Stimulated activated CD4-positive, alpha-beta T cell treated with anti-CD3 and anti-CD28 coated beads, TNF-alpha, amount 100 ng/mL, for 1 hour (primary cell): ENCODE results near the gene HLA-DQA1.
"Not testable (repeated sequence)": the region's sequence is repeated elsewhere in the genome, so short reads cannot be mapped to it uniquely, and the experiment has no call there.

Experiments used
- DNase-seq, 3 donors: peaks; one replicate each; pipeline ENCODE4 v3.0.0-alpha.2; 2020; ENCODE audit warnings: low read depth in 3 of 3, low spot score in 1 of 3

HLA-DQA1 gene

DNA sequence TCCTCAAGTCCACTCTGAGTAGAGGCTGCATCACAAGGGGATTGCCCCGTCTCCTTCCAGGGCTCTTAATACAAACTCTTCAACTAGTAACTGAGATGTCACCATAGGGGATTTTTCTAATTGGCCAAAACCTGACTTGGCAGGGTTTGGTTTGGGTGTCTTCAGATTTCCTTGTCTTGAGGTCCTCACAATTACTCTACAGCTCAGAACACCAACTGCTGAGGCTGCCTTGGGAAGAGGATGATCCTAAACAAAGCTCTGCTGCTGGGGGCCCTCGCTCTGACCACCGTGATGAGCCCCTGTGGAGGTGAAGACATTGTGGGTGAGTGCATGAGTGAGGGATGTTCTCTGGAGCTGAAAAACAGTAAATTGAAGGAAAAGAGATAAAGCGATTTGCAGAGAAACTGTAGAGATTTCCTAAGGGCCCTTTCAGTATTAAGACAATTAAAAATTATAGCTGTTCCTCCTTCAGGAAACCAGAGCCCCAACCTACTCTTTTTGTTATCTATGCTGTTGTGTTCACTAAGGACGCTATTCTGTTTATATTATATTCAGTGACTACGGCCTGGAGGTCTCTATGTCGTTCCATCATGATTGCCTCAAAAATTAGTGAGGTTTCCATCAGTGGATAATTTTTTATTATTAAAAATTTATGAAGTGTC, at the start of gene HLA-DQA1:
Gene HLA-DQA1, plus strand, starts transcription at position 188 of the 662 bp plus-strand sequence. Its CDS starts 53 bp downstream, at position 241.
- DNase-seq: no peak

DNA sequence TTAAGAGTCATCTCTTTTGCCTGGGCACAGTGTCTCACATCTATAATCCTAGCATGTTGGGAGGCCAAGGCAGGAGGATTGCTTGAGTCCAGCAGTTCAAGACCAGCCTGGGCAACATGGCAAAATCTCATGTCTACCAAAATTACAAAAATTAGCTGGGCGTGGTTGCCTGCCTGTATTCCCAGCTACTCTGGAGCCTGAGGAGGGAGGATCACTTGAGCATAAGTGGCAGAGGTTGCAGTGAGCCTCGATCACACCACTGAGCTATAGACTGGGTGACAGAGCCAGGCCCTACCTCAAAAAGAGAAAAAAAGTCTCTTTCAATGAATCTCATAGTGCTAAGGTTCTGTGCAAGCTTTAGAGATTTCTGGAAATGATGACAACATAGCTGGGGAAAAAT, 49.0 kb upstream of the HLA-DQA1 start:
- no peak for DNase-seq

DNA sequence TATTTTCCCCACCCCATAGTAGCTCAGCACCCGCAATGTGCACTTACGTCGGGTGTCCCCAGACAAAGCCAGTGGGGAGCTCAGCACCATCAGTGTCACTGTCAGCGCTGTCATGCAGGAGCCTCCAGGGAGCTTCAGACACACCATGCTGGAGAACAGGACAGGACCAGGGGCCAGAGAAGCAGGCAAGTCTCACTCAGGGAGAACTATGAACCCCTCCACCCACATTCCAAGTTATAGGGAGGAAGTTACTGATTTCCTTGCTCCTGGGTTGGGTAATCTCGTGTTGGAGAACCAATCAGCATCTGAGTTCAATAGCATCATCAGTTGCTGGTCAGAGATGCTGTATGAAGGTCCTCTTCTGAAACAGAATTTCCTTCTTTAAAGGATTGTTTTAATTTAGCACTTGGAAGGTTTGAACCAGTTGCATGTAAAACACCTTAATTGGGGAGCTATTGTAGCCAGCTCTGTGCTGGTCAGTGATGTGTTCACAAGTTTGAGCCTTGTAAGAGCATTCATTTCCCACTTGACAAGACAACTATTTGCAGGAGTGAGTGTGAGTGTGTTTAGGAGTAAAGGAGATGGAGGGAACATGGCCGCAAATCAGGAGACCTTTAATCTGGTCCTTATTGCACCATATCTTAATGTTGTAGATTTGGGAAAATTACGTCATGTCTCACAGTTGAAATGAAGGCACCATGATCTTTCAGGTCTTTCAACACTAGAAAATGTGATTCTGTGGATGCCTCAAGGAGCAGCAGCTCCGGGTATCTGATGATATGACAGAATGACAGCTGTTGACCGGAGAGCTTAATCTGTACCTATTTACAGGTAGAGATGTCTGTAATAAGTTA, 47.4 kb upstream of the HLA-DQA1 start, which contains the start of gene HLA-DRB1:
Gene HLA-DRB1, minus strand, starts transcription at position 253 of the 854 bp plus-strand sequence. Its CDS starts 106 bp downstream, at position 147.
- no peak for DNase-seq

DNA sequence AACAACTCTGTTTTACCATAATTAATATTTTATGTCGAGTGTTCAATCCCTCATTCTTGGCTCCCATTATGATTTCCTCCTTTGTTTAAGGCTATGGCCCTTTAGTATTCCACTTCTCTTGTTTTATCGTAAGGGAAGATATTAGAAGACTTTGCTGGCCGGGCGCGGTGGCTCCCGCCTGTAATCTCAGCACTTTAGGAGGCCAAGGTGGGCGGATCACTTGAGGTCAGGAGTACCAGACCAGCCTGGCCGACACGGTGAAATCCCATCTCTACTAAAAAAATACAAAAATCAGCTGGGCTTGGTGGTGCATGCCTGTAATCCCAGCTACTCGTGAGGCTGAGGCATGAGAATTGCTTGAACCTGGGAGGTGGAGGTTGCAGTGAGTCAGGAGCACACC, 46.5 kb upstream of the HLA-DQA1 start:
- DNase-seq: not testable (repeated sequence)

DNA sequence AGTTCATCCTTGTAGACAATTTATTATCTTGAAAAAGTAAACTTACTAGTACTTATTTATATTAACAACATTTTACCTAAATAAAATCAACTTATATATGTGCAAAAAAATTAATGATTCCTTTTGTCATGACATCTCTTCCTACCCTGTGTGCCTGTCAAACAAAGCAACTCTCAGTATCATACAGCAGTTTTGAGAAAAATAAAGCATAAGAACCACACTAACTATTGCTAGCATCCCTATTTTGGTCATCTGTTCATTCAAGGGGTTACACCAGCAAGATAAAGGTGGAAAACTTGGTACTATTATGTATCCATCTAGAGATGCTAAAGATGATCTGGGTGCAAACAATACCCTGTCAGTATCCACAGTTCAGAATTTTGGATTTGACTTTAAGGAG, 40.2 kb upstream of the HLA-DQA1 start:
- no peak for DNase-seq

- DNase-seq: no peak
These were observed 34.8 kb upstream of the HLA-DQA1 start for GRCh38 chr6:32602383-32602782.

DNA sequence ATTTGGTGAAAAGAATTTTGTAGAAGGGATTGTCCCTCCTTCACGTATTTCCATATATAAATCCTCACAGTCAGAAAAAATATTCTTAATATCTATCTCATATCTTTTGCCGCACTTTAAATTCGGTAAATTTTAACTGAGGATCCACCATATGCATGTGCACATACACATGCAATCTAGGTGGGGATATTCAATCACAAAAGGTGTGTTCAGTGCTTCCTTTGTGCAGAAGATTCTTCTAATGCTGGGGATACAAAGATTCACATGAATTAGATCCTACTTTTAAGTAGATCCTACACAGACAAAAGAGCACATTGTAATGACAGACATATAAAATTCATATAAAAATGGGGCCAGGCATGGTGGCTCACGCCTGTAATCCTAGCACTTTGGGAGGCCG, 34.0 kb upstream of the HLA-DQA1 start:
- DNase-seq: no peak

DNA sequence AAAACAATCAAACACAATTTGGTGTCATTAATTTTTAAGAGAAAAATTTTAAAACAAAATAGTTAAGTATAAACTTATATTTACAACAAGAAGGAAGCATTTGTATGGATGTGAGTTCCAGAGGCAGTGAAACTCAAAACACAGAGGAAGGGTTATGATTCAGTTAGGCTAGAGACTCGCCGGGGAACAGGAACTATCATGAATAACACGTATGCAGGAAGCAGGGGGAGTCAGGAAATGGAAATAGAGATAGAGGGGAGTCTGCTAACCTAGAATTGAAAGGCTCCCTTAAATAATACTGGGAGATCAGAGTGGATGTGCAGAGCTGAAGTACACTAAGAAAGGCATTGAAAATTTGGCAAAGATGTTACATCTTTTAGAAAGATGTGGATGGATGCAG, 33.3 kb upstream of the HLA-DQA1 start:
- DNase-seq: no peak

GRCh38 chr6:32604434-32604877, 32.8 kb upstream of the HLA-DQA1 start:
- DNase-seq: no peak

DNA sequence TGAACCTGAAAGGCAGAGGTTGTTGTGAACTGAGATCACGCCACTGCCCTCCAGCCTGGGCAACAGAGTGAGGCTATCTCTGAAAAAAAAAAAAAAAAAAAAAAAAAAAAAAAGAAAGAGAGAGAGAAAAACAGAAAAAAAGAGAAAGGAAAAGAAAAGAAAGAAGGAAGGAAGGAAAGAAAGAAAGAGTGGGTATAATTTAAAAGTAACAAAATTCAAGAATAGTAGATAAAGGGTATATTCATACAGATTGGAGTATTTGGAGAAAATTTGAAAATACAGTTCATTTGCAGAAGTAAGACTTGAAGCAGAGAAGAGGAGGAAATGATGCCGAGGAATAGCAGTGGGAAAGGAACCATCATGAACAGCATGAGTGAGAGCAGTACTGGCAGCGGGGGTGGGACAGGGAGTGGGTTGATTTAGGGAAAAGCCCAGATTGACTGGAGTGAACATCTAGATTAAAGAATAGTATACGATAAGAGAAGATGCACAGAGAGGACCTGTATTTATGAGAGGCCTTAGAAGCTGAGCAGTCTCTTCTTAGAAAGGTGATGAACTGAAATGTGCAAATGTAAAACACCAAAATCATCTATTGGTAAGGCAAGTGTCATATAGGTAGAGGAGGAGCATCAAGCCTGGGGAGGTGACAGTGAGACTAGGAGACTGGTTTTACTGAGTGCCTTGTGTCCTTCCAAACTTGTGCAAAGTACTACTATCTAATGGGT, 29.8 kb upstream of the HLA-DQA1 start:
- DNase-seq: no peak

DNA sequence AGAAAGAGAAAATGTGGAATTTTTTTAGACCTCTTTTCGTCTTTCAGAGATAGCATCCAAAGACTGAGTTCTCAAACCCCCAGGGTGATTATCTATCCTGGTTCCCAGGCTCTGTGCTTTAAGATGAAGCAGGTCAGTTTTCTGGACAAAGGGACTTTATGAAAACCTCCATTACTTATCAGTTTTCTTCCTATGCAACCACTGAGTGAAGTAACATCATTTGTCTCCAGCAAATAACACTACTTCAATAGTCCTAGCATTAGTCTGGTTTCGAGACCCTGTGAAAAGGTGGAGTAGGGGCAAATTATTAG, 29.3 kb upstream of the HLA-DQA1 start:
- no peak for DNase-seq

DNA sequence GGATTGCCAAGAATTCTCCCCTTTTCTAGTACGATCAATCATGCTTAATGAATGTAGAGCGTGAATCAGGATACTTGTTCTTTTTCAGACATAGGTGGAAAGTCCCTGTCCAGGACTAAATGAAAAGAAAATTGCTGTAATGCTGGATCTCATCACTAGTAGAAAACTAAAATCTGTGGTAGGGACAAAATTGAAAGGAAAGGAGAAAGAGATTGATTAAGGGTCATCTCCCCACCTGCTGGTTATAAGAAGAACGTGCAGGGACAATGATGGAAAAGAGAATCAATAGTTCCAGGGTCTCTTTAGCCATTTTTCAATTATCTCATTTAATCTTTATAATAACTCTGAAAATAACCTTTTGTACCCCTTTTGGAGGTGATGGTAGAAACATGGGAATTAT, 28.8 kb upstream of the HLA-DQA1 start:
- no peak for DNase-seq

DNA sequence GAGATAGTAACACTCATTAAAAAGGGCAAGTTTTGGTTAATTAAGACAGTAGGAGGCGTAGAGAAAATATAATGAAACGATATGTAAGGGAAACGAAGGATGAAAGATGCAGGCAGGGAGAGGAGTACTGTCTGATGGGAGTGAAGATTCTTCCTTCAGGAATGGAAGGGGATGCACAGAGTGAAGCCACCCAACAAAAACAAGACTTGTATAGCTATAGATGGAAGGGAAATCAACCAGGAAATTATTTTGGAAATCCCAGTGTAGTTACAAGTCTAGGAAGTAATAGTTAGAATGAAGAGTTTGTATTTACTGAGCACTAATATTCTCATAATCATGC, 27.8 kb upstream of the HLA-DQA1 start:
- no peak for DNase-seq

DNA sequence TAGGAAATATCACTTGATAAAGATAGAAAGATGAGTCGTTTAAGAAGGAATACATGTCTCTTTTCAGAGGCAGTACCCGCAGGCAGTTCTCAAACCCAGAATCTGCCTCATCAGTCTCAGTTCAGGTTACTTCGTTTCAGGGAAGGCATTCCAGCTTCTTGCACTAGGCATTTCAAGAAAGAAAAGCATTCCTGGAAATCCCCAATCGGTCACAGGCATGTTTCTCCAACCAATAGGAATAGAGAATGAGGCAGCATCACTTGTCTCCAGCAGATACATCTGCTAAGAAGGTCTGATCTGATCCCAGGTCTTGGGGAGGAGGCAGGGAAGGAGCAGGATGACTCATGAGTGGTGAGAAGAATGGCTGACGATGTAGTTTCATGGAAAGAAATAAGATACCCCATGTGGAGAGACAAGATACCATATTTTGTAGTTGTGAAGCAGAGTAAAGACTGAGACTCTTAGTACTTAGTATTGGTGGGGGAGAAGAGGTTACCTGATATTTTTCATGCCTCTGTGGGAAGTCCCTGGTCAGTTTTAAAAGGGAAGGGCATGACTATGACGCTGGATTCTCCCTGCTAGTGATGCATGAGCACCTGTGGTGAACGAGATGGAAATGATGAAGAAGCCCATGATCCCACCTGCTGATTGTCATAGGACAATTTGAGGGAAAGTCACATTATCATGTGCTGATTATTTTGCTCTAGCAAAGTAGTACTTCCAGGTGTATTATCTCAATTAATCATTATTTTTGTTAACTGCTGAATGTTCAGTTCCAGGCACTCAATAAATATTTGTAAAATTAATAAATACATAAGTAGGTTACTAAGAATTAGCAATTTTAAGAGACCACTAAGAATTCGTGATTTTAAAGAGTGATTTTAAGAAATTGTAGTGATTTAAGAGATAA, 27.2 kb upstream of the HLA-DQA1 start:
- DNase-seq: peak in 1 of 3 donors; percentile 30

DNA sequence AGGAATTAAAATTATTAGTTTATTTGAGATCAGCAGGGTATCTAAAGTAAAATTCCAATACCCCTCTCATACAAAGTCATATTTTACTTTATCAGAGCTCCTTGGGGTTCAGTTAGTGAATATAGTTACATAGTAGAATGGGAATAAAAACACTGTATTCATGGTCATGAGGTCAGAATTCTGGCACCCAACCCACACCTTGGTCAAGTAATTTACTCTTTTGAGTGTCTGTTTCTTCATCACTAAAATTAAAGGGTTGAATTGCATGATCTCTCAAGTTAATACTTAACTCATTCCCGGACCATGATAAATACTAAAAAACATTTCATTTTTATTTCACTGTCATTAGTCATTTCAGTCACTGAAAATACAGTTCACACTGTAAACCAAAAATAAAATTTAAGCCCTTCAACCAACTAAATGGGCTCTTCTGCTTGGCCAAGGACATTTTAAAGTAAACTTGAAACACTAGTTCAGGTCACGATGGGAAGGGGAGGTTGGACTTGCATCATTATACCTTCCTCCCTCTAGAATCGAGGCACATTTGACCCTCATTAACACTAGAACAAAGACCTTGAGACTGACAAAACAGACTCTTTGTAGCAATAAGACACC, 26.4 kb upstream of the HLA-DQA1 start:
- no peak for DNase-seq

DNA sequence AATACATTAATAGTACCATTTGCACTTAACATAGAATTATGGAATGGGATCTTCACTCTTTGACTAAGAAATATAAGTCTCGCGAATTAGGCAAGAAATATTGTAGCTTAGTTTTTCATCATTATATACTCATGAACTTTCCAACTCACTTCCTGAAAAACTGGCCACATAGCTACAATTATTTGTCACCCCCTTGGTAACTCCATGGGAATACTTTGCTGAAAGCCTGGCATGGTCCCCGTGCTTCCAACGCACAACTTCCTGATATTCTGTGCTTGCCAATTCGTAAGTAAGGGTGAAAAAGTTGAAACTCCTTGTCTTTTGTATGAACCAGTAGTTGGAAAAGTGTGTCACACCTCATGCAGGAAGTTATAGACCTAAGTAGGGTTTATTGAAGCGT, 23.7 kb upstream of the HLA-DQA1 start:
- DNase-seq: no peak

DNA sequence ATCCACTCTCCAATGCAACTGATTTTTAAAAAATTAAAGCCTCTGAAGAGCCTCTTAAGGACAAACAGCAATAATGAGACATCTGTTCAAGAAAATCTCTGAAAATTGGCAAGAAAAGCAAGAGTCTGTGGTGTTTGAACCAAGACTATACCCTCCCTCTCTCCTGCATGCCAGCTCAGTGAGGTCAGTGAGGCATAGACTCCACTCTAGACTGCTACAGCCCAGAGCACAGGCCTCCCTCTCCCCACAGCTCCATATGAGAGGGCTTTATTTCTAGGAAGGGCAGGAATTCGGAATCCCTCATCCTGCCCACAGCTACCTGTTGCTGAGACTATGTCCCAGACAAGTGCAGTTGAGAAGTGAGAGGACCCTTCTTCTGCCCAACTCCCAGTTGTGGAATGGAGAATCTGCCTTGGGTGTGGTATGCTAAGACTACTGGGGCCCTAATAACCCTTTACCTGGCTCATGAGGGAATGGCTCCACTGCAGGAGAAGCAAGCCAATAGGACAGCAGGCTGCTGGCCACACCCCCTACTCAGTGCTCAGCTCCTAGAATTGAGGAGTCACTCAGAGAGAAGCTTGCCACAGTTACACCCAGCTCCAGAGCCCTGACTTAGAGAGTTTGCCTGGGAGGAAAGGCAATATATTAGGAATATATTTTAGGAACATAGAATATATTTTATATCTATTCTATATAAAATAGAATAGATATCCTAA, 22.7 kb upstream of the HLA-DQA1 start:
- no peak for DNase-seq

DNA sequence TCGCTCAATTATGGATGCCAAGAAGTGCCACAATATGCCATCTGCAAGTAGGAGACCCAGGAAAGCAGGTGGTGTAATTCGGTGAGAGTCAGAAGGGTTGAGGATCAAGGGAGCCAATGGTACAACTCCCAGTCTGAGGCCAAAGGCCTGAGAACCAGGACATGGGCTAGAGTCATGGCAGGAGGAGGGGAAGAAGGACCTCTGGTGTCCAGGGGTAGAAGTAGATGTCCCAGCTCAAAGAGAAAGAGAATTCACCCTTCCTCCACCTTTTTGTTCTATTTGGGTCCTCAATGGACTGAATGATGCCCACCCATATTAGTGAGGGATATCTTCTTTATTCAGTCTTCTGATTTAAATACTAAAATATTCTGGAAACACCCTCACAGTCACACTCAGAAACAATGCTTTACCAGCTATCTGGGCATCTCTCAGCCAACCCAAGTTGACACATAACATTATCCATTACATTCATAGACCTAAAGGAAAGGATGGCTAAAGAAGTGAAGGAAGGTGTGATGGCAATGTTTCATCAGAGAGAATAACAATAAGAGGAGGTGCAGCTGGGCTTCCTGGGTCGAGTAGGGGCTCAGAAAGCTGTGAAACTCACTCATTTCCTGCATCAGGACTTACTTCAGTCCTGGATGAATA, 21.2 kb upstream of the HLA-DQA1 start:
- DNase-seq: no peak

DNA sequence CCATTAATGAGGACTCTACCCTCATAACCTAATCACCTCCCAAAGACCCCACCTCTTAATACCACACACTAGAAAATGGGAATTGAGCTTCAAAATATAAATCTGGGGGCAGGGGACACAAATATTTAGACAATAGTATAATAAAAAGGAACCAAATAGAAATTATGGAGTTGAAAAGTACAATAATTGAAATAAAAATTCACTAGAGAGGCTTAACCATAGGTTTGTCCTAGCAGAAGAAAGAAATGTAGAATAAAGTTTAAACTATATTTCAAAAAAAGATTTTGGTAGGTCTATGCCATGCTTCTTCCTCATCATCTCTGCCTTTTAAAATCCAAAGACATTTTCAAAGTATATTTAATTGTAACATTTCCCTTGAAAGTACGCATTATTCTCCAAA, 19.5 kb upstream of the HLA-DQA1 start:
- no peak for DNase-seq
